Measurements from ENCODE around the gene CAMK2G.

GRCh38 chr10:73785721-73786511 is 88.4 kb downstream of the CAMK2G start:
- TF ChIP-seq, protein P1, sequence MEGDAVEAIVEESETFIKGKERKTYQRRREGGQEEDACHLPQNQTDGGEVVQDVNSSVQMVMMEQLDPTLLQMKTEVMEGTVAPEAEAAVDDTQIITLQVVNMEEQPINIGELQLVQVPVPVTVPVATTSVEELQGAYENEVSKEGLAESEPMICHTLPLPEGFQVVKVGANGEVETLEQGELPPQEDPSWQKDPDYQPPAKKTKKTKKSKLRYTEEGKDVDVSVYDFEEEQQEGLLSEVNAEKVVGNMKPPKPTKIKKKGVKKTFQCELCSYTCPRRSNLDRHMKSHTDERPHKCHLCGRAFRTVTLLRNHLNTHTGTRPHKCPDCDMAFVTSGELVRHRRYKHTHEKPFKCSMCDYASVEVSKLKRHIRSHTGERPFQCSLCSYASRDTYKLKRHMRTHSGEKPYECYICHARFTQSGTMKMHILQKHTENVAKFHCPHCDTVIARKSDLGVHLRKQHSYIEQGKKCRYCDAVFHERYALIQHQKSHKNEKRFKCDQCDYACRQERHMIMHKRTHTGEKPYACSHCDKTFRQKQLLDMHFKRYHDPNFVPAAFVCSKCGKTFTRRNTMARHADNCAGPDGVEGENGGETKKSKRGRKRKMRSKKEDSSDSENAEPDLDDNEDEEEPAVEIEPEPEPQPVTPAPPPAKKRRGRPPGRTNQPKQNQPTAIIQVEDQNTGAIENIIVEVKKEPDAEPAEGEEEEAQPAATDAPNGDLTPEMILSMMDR (IDR thresholded peaks at IDR 0.05), result peak in 1 of 4 donors; percentile 2
- no peak for TF ChIP-seq POLR2A (IDR thresholded peaks at IDR 0.05)

Data from right lobe of liver (tissue), 4 donors.